Measurements from ENCODE around the gene HBG1.

GRCh38 chr11:5269715-5270147 is 20.1 kb upstream of the HBG1 start, which contains the start of gene HBE1:
- TF ChIP-seq CTCF (IDR thresholded peaks at IDR 0.05) (no peak), EZH2 (IDR thresholded peaks at IDR 0.05; ENCODE audit: borderline replicate concordance, insufficient read depth, low read depth, low read length, poor library complexity, severe bottlenecking) (no peak)
